Activated naive CD4-positive, alpha-beta T cell treated with anti-CD3 and anti-CD28 coated beads, Interleukin-2, amount 50 U/mL, for 16 hours (primary cell): Measurements from ENCODE around the gene MUCL3.
"Not testable (repeated sequence)": the region's sequence is repeated elsewhere in the genome, so short reads cannot be mapped to it uniquely, and the experiment has no call there.

ENCODE experiments used
- DNase-seq: peaks from one replicate; pipeline ENCODE4 v3.0.0-alpha.2; 2020

The MUCL3 gene

DNA sequence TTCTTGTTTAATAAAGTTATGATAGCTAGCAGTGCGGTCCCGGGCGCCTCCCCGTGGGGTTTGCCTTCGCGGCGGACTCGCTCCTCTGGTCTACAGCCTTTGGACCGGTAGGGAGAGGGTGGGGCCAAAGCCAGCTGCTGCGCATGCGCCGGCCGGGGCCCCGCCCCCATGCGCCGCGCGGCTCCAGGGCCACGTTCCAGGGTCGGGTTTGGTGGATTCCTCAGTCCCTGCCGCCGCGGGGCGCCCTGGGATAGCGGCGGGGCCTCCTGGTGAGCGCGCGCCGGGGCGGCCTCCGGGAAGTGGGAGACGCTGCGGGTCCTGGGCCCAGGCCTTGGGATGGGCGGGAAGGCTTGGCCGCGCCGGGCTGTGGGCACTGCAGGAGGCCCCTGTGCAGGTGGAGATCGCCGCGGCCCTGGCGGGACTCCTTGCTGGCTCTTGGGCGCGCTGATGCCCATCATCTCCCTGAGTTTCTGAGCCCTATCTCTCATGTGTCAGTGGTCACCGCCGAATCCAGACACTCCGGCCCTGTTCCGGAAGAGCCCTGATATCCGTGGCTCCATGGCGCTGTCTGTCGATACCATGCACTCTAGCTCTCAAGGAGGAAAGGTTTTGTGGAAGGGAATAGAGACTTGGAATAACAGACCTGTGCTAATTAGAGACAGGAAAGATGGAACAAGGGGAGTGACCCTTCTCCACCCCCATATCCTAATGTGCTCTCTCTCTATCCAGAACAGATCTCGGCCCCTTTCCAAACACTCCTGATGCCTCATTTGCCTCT, 26.5 kb upstream of the MUCL3 start, which contains the start of gene VARS2:
Gene VARS2 (plus strand): TSS at position 163 of the 778 bp plus-strand sequence. CDS start 599 bp downstream, at position 762.
- DNase-seq: peak; percentile 82

DNA sequence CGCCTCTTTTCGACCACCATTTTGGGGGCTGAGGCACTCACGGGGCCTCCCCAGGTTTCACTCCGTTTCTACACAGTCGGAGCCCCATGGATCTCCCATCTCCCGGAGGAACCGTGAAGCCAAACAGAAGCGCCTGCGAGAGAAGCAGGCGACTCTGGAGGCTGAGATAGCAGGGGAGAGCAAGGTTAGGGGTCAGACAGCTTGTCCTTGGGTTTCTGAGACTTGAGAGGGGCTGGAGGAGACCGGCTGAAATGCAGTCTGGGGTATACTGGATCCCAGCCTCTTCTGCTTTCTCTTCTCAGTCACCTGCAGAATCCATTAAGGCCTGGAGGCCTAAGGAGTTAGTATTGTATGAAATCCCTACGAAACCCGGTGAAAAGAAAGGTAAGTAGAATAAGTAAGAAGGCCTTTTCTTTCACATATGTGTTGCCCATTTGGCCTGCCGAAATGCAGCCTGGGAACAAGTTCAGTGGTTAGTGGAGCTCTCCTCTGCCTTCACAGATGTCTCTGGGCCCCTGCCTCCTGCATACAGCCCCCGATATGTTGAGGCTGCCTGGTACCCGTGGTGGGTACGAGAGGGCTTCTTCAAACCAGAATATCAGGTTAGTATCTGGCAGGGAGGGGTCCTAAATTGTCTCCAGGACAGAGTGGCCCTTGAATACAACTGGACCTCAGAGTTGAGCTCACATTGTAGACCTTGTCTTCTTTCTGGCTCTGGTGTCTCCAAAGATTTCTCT, 25.8 kb upstream of the MUCL3 start:
- no peak for DNase-seq

DNA sequence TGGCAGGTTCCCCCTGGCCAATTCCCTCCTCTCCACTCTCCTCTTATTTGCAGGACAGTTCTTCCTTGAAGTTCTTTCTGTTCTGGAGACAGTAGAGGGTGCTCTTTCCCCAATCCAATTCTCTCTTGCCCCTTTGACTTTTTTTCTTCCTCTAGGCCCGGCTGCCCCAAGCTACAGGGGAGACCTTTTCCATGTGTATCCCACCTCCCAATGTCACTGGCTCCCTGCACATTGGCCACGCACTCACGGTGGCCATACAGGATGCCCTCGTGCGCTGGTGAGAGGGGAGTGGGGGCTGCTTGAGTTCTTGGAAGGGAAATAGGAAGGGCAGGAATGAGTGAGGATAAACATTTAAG, 25.2 kb upstream of the MUCL3 start:
- DNase-seq: no peak

DNA sequence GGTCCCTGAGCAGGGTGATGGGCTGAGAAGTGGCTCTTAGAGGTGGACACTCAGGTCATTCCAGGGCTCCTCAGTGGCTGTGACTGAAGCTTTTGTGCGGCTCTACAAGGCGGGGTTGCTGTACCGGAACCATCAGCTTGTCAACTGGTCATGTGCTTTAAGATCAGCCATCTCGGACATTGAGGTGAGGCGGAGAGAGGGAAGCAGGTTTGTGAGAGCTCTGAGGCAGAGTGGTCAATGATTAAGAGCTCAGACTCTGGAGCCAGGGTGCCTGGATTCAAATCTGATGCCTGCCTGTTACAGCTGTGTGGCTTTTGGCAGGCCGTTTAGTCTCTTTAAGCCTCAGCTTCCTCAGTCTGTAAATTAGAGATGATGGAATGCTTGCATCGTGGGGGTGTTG, 23.7 kb upstream of the MUCL3 start:
- no peak for DNase-seq

DNA sequence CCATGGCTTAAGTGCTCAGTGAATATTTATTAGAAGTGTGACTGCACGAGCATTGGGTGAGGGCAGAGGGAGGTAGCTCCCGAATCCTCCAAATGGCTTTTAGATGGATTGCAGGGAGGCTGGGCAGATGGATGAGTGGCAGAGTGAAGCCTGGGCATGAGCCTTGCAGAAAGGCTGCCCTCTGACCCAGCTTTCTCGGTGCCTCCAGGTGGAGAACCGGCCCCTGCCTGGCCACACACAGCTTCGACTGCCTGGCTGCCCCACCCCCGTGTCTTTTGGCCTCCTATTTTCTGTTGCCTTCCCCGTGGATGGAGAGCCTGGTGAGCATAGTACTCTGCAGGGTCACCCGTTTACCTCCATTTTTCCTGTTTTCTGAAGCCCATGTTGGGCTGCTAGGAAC, 23.3 kb upstream of the MUCL3 start:
- DNase-seq: no peak

DNA sequence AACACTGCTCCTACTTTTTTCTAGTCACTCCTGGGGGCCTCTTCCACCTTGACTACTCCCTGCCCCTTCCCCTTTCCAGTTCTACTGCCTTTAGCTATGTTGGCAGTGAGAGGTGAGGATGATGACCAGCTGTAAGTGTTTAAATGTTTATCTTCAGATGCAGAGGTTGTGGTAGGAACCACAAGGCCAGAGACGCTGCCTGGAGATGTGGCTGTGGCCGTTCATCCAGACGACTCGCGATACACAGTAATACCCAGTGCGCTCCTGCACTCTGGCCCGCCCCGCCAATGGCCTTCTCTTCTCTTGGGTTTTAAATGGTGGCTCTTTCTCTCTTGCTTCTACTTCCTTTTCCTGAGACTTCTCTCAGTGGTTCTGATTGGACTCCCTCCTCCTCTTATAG, 22.1 kb upstream of the MUCL3 start:
- no peak for DNase-seq

DNA sequence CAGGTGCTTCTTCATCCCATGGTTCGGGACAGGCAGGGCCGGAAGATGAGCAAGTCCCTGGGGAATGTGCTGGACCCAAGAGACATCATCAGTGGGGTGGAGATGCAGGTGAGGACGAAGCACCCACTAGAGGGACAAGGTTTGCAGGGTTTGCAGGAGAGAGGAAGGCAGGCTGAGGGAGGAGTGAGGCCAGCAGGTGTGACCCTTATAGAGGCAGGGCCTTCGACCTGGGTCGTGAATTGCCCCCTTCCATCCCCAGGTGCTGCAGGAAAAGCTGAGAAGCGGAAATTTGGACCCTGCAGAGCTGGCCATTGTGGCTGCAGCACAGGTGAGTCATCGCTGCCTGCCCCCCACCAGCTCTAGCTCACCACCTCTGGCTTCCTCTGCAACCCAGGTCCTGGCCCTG, 18.3 kb upstream of the MUCL3 start:
- no peak for DNase-seq

DNA sequence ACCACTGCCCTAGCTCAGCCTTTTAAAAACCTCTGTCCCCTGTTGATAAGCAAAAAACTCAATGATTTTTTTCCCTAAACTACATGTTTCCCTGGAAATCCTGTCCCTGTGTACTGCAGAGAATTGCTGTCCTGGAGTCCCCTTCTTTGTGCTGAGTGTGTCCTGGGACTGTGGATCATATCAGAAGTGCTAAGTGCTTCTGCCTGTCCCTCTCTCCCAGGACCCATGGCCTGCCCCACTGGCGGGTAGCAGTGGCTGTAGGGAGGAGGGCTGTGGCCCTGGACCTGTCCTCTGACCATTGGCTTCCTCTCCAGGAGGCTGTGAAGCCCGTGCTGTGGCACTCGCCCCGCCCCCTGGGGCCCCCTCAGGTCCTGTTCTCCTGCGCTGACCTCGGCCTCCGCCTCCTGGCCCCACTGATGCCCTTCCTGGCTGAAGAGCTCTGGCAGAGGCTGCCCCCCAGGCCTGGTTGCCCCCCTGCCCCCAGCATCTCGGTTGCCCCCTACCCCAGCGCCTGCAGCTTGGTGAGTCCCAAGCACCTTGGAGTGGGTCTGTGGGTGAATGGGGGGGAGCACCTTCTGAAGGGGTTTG, 16.6 kb upstream of the MUCL3 start:
- not testable (repeated sequence) for DNase-seq

DNA sequence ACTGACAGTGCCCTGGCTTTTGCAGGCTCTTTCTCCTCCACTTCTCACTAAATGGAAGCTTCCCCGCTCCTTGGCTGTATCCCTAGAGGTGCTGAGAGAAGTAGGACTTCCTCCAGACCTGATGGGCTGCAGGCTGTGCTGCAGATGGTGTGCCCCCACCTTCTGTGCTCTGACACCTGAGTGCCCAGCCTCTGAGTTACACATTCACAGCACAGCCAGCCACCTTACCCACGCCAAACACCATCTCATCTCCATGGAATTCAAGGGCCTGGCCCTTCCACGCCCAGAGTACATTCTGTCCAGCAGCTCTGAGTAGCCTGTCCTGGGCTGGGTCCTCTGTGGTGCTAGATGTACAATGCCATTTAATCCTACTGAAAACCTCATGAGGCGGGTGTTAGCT, 14.1 kb upstream of the MUCL3 start:
- no peak for DNase-seq

DNA sequence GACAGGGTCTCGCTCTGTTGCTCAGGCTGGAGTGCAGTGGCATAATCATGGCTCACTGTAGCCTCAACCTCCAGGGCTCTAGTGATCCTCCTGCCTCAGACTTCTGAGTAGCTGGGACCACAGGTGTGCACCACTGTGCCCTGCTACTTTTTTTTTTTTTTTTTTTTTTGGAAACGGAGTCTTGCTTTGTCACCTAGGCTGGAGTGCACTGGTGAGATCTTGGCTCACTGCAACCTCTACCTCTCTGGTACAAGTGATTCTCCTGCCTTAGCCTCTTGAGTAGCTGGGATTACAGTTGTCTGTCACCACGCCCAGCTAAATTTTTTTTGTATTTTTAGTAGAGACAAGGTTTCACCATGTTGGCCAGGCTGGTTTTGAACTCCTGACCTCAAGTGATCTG, 13.7 kb upstream of the MUCL3 start:
- not testable (repeated sequence) for DNase-seq

DNA sequence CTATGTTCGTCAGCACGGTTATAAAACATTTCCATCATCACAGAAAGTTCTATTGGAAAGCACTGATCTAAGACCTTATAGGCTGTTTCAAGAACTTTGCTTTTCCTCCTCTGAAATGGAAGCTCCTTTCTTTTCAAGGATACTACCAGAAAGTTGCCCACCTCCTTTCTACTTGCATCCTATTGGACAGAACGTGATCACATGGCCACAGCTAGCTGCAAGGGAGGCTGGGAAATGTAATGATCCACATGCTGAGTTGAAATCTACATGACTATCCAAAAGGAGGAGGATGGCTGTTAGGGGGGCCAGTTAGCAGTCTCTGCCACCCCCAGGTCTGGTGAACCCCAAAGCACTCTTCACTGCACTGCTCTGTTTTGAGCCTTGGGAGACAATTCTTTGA, 12.1 kb upstream of the MUCL3 start:
- DNase-seq: no peak

DNA sequence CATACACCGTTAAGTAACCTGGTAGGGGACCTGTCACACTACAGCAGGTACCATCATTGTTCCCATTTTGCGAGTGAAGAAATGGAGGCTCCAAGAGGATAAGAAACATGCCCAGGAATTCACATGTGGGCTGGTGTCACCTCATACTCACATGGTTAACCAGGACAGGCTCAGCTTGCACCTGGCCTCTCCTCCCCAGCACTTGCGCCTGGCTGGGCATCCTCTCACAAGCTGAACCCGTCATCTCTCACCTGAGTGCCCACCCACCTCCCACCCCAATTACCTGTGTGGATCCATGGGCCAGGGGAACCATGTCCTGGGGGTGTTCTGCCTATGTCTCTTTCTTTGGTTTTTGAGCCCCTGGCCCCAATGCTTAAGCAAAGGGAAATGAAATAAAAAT, 10.3 kb upstream of the MUCL3 start:
- DNase-seq: no peak

DNA sequence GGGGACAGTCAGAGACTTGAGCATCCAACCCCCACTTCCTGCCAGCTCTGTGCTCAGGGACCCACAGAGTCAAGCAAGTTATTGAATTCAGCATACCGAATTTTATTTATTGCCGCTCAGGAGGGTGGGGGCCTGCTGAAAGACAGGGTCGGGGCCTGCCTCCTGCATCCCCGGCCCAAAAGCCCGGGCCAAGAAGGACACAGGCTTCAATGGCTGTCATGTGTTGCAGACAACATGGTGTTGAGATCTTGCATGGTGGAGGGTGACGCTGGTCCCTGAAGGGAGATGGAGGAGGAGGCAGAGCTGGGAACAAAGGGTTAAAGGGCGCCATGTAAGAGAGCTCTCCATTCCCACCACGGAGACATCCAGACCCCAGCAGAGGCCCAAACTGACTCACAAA, 9.5 kb upstream of the MUCL3 start:
- no peak for DNase-seq

DNA sequence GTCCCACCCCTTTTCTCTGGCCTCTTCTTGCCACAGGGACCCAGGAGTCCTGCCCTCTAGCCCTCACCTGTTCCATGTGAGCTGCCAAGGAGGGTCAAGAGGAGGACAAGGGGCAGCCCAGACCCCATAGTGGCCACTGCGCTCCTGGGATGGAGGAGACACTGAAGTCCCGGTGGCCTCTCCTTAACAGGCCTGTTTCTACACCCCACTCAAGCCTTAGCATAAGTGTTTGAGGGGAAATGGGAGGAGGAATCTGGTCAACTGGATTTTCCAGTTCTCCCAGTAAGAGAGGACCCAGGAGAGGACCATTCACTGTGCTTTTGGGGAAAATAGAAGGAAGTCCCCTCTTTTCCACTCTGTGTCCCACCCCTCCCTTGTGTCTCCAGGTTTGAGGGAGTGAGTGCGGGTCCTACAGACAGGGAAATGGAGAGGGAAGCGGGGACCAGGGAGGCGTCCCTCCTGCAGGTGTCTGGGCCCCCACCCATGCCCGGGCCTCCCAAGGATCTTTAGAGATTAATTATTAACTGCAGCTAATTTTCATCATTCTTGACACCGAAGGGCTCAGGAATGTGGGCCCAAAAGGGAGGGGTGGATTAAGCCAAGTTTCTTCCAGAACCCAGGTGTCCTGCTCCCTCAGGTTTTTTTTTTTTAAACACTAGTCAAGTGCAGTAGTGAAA, 8.7 kb upstream of the MUCL3 start, which contains the start of gene SFTA2:
Gene SFTA2 (minus strand): TSS at position 202 of the 677 bp plus-strand sequence. CDS start 74 bp downstream, at position 128.
- no peak for DNase-seq

DNA sequence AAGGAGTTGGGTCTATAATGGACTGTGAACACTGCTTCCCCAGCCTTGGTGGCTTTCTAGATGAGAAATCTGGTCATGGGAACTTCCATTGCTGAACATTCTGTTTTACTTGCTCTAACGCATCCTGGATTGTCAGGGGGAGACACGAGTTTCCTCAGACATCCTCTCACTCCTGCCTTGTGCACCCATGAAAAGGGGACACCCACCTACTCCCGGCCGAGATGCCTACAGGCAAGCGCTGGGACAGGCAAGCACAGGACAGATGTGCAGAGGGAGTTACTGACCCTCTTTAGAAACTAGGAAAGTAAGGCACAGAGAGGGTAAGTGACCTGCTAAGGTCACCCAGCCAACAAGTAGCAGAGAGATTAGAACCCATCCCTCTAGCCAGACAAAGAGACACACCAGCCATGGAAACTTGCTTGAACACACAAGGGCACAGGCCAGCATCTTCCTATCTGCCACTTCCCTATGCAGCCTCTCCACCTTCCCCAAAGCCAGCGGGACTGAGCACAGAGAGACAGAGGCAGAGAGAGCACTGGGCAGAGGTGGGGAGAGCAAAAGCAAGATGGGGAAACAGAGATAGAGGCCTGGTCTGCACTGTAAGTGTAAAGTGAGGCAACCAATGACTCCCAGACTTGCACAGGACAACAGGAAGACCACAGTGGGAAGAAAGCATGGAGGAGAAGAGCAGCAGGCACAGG, 8.0 kb upstream of the MUCL3 start:
- DNase-seq: no peak

DNA sequence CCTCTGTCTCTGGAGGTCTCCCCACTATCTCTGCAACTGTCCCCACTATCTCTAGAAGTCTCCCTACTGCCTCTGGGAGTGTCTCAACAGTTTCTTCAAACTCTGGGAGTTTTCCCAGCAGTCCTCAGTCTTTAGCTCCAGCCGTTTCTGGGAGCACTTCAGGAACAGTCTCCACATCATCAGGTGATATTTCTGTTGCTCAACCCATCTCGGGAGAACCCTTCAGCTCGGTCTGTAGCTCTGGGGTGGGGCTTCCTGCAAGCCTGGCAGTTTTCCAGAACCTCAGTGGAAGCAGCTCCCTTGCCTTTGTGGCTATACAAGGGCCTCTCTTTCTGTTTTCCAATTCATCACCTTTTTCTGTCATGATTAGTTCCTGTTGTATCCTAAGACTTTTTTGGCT, 5.8 kb upstream of the MUCL3 start:
- DNase-seq: no peak

DNA sequence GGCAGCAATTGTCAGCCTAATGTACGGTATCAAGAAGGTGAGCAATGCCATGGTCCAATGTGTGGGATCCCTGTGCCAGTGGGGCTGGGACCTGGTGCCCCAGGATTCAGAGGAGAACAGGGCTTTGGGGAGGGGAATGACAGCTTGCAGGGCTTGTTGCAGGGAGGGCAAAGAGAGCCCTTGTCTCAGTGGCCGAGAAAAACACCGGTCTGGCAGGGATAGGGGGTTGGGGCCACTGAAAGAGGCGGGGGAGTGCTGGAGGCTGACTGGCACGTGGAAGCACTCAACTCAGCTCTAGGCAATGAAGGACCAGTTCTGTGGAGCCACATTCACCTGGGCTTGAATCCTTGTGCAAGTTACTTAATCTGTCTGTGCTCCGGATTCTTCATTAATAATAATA, 3.5 kb upstream of the MUCL3 start:
- DNase-seq: no peak

DNA sequence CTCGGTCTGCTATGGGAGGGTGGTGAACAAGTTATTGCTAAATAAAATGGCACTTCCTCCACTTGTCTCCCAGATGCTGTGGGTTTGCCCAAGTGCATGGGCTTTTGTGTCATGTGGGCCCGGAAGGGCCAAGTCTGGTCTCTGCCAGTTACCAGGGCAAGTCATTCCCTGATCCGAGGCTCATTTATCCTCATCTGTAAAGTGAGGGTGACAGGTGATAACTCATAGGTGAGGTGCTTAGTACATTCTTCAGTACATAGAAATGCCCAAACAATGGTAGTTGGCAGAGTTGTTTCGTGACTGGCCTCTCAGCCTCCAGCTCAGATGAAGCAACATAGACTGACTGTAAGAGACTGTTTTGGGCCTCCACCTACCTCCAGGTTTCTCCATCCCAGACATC, 2.0 kb upstream of the MUCL3 start:
- DNase-seq: no peak

DNA sequence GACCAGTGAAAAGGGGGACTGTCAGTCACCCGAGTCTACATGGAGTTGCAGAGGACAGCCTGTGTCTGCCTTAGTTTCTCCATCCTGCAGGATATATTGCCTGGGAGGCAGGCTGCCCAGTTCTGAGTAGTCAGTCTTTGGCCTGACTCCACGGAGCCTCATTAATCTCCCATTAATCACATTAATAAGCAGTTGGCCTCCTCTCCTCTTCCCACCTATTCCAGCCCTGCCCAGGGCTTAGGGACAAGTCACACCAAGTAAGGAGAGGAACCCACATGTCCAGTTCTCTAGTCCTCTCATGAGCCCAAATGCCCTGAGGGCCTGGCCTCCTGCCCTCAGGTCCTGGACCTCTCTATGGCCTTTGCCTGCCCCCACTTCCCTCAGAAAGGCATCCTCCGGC, 1.3 kb upstream of the MUCL3 start:
- no peak for DNase-seq

DNA sequence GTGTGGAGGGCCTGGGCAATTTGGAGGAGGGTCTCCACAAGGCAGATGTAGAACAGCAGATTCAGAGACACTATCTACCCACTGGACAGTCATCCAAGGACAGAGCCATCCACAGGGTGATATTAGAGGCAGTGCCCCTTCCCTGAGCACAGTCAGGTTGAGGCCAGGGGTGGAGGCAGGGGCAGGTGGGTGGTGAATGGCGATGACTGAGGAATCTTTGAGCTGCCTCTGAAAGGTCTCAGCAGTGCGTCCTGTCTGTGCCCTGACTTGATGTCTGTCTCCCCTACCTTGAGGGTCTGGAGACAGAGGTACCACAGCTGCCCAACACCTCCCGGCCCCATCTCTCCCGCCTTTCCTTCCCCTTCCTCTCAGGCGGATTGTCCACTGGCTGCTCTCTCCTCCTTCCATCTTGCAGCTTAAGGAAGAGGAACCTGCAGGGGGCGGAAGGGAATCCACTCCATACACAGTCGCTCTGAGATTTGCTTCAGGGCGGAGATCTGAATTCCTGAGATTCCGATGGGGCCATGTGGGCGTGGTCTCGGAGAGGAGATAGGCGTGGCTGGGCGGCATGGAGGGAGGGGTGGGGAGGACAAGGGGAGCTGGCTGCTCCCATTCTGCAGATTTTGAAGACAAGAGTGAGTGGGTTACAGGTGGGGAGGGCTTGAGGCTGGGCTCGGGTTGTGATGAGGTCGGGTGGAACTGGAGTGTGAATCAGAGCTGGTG, 1.7 kb downstream of the MUCL3 start:
- no peak for DNase-seq

DNA sequence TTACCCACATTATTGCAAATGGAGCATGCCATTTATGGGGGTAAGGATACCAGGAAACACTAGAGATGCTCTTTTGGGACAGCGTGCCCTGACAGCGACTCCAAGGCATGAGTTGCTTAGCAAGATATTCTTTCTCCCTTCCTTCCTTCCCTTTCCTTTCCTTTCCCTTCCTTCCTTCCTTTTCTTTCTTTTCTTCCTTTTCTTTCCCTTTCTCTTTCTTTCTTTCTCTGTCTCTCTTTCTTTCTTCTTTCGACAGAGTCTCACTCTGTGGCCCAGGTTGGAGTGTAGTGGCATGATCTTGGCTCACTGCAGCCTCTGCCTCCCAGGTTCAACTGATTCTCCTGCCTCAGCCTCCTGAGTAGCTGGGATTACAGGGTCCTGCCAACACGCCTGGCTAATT, 3.3 kb downstream of the MUCL3 start:
- DNase-seq: no peak

DNA sequence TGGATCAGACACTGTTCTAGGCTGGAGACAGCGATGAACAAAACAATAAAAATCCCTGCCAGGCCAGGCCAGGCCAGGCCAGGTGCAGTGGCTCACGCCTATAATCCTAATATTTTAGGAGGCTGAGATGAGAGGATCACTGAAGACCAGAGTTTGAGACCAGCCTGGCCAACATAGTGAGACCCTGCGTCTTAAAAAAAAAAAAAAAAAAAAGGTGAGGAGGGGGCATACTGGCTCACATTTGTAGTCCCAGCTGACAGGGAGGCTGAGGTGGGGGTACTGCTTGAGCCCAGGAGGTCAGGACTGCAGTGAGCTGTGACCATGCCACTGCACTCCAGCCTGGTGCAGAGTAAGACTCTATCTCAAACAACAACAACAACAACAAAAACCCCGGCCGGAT, 4.5 kb downstream of the MUCL3 start:
- DNase-seq: no peak
